HEK293T (cell line): ENCODE measurements around the gene GRM4.

Source experiments
- ARNT ChIP-seq: fragments of 450-650 bp; IDR thresholded peaks from 2 replicates; pipeline ENCODE4 v1.6.1; 2017; ENCODE audit warnings: mild to moderate bottlenecking
- ELF4 ChIP-seq: fragments of 450-650 bp; IDR thresholded peaks from 2 replicates; pipeline ENCODE4 v1.6.1; 2017; ENCODE audit warnings: antibody characterized with exemption
- FOXK2 ChIP-seq: fragments of 450-650 bp; IDR thresholded peaks from 2 replicates; pipeline ENCODE4 v1.6.1; 2016; ENCODE audit warnings: mild to moderate bottlenecking
- ZNF384 ChIP-seq: fragments of 450-650 bp; IDR thresholded peaks from 2 replicates; pipeline ENCODE4 v1.6.1; 2016
- TF ChIP-seq, protein P1 (sequence below): fragments of 450-650 bp; IDR thresholded peaks from 2 replicates; pipeline ENCODE4 v1.6.1; 2016

DNA sequence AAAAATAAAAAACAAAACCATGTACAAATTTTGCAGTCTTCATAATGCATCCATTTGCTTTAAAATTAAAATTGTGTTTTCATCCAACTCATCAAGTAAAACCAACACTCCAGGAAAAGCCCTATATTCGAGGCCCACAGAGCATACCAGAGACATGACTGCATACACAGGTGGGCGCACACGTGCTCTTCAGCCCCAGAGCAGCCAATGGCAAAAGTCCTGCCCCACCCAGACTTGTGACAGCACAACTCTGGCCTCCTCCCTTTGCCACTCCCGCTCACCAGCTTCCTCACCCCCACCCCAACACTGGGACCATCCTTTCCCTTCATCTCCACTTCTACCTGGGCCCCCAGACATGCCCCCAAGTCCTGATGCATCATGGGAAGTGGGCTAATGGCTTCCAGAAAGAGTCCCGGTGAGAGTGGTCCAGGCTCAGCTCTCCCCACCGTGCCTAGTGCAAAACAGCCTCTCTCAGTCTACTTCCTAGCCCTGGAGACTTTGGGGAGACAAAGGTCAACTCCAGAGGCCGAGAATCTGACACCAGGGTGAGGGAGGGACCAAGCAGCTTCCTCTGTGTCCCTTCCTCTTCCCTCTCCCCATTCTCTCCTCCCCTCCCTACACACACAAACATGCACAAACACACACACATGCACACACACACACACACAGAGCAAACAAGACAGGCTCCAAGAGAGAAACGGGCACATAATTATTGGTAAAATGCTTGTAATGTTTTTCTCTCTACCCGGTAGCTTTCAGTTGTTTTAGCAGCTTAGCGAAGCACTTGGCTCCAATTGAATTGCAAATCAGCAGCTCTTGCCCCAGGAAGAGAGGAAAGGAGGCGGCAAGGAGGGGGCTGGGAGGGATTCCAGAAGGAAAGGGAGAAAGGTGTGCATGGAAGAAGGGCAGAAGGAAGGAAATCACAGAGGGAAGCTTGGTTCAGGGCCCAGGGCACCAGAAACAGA, 14.3 kb downstream of the GRM4 start:
- no peak for TF ChIP-seq ZNF384
- no peak for TF ChIP-seq ELF4
- no peak for TF ChIP-seq FOXK2
- TF ChIP-seq, protein P1, sequence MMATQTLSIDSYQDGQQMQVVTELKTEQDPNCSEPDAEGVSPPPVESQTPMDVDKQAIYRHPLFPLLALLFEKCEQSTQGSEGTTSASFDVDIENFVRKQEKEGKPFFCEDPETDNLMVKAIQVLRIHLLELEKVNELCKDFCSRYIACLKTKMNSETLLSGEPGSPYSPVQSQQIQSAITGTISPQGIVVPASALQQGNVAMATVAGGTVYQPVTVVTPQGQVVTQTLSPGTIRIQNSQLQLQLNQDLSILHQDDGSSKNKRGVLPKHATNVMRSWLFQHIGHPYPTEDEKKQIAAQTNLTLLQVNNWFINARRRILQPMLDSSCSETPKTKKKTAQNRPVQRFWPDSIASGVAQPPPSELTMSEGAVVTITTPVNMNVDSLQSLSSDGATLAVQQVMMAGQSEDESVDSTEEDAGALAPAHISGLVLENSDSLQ, result no peak
- TF ChIP-seq ARNT, result no peak
